Right cardiac atrium (tissue), 5 donors: ENCODE measurements around the gene UNC80. TPM values are rescaled to one million over a fixed set of nuclear protein-coding genes. Genes with fewer than 3 reads are reported as not detected.
A peak's percentile ranks its signal among the peaks of the same experiment; 100 is the strongest.

ENCODE experiments used
- ATAC-seq, 2 donors: fragments of 200-7000 bp; cut with Tn5 transposase; one replicate each; pipeline versions ENCODE4 v1.8.0 to v1.9.1; 2020; ENCODE audit warnings: moderate library complexity in 2 of 2, mild to moderate bottlenecking in 1 of 2
- DNase-seq, 3 donors: peaks; one replicate each; pipeline ENCODE4 v3.0.0-alpha.2; 2020
- H3K27ac ChIP-seq: one replicate; pipeline ENCODE4 v1.5.1; 2013; ENCODE audit warnings: mild to moderate bottlenecking, low read length, control low read depth, moderate library complexity
- H3K27me3 ChIP-seq: one replicate; pipeline ENCODE4 v1.6.1; 2013; ENCODE audit not compliant: control insufficient read depth, insufficient read depth
- H3K4me1 ChIP-seq: one replicate; pipeline ENCODE4 v1.6.1; 2013; ENCODE audit warnings: low read length; ENCODE audit not compliant: control insufficient read depth, insufficient read depth
- H3K4me3 ChIP-seq: one replicate; pipeline ENCODE4 v1.5.1; 2013; ENCODE audit warnings: low read length, control low read depth
- H3K9me3 ChIP-seq: one replicate; pipeline ENCODE4 v1.6.1; 2013; ENCODE audit warnings: low read length; ENCODE audit not compliant: control insufficient read depth
- WGBS: extraction: QIAGEN DNeasy Blood & Tissue Kit; methylation state at CpG from one replicate; pipeline ENCODE4 v1.1.7; 2013; 5-methylcytosine and 5-hydroxymethylcytosine counted together
- intact Hi-C, 4 donors: fragments of 100-400 bp; cut with DNase I; formaldehyde crosslinking; loops; one replicate each; pipeline versions ENCODE4 v1.11.0 to v1.14.0; 2022 to 2023
- polyA plus RNA-seq: library from polyadenylated mRNA; stranded (reverse); fragments of 200-250 nt; gene quantifications from one replicate; pipeline ENCODE4 v1.2.3, GENCODE V29; 2013
- total RNA-seq, 4 donors: library from RNA; stranded (reverse); fragmentation: NEBNext Ultra II Directional; extraction: Animal tissue kit (Norgen Biotek cat#: 25700); gene quantifications; one replicate each; pipeline ENCODE4 v1.2.1, GENCODE V29; 2021
- donor health status: healthy with polysubstance abuse.
- donor health status: DM: no; HTN: yes; CAD: no.
- donor health status: DM: no; HTN: no; CAD: no.
- donor health status: DM: no; HTN: yes; CAD: no; lungs with severe emphysema.
- donor health status: DM: yes; HTN: yes; CAD: no.

The UNC80 gene
- total and polyA plus RNA-seq, 5 donors, result 0.02 to 0.20 (median 0.09) TPM; not detected in 1

GRCh38 chr2:209993968-209994367, 222.3 kb downstream of the UNC80 start:
- intact Hi-C loops, result no loop called here
- 95% methylated on average over 9 of the region's 9 CpGs for WGBS
- ATAC-seq, result no peak
- no peaks in the 10 kb centered on the region for H3K27me3 ChIP-seq
- no peak overlapping the region for H3K27ac ChIP-seq
- no peak for DNase-seq
- no peaks in the 10 kb centered on the region for H3K9me3 ChIP-seq
- no peaks in the 10 kb centered on the region for H3K4me1 ChIP-seq
- H3K4me3 ChIP-seq, result no peak overlapping the region

GRCh38 chr2:209998596-209998995, 227.0 kb downstream of the UNC80 start:
- Histone ChIP-seq H3K9me3 (no peaks in the 10 kb centered on the region), H3K4me3 (no peak overlapping the region), H3K27me3 (no peaks in the 10 kb centered on the region), H3K4me1 (no peaks in the 10 kb centered on the region), H3K27ac (no peak overlapping the region)
- DNase-seq (no peak), ATAC-seq (no peak)
- intact Hi-C loops, result no loop called here
- WGBS, result 36% methylated on average over 1 of the region's 1 CpG

DNA sequence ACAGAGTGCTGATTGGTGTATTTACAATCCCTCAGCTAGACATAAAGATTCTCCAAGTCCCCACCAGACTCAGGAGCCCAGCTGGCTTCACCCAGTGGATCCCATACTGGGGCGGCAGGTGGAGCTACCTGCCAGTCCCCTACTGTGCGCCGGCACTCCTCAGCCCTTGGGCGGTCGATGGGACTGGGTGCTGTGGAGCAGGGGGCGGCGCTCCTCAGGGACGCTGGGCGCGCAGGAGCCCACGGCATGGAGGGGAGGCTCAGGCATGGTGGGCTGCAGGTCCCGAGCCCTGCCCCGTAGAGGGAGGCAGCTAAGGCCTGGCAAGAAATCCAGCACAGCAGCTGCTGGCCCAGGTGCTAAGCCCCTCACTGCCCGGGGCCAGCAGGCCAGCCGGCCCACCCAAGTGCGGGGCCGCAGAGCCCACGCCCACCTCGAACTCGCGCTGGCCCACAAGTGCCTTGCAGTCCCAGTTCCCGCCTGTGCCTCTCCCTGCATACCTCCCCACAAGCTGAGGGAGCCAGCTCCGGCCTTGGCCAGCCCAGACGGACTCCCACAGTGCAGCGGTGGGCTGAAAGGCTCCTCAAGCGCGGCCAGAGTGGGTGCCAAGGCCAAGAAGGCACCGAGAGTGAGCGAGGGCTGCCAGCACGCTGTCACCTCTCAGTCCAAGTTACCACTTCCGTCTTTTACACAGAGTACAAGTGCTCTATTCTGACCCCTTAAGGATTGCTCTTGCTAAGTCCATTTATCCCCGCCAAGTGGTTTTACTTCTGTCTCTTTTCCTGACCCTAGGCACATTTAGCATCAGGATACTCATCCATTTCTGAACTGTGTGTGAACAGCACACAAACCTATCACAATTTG, 229.1 kb downstream of the UNC80 start:
- DNase-seq, result peak in 2 of 3 donors; percentile 44 to 48
- 98% methylated on average over 32 of the region's 32 CpGs for WGBS
- H3K4me3 ChIP-seq, result no peak overlapping the region
- H3K27me3 ChIP-seq, result no peaks in the 10 kb centered on the region
- no peaks in the 10 kb centered on the region for H3K9me3 ChIP-seq
- ATAC-seq, result no peak
- intact Hi-C loops, result loop anchor here in 1 of 4 donors (10.0 kb wide), 1 partner anchor 174 kb away; the partner anchor contains the start of gene KANSL1L
- peaks cover 7% of the 10 kb centered on the region for H3K4me1 ChIP-seq
- H3K27ac ChIP-seq, result no peak overlapping the region

DNA sequence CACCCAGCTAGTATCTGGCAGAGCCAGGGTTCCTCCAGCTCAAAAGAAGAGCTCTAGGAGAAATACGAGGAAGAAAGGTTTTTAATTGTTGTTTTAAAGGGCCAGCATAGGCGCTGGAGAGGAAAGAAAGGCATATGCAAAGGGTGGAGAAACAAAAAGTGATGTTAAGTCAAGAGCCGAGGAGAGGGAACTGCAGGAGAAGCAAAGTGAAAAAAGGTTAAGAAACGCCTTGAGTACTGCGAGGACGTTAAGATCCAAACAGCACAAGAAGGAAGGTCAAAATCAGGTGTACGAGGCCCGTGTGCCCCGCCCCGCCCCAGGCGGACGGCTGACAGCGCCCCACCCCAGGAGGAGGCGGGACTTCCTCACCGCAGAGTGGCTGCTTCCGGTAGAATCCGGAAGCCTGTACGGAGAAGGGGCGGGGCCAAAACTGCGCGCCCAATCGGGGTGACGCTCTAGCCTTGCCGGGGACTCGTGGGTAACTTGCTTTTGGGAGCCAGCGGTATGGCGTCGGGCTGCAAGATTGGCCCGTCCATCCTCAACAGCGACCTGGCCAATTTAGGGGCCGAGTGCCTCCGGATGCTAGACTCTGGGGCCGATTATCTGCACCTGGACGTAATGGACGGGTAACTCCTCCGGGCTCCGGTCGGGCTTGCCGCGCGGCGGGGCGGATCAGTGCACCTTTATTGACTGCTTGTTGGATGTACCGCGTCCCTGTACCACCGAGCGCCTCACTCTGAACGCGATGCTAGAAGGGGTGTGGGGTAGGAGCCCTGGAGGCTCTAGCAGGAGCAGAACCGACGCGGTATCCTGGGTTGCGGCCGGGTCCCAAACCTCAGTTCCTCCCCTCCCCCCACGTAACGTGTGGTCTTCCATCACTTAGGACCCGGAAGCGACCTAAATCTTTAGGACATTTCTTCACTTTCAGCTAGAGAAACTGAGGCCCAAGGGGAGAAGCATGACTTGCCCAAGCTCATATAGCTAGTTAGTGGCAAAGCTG, 230.8 kb downstream of the UNC80 start, which contains the start of gene RPE:
Gene RPE, plus strand, starts transcription at position 481 of the 1,000 bp plus-strand sequence. Its CDS starts 24 bp downstream, at position 505.
- DNase-seq (peak; percentile 98 to 99 (median 99)), ATAC-seq (peak; percentile 100)
- H3K4me3 ChIP-seq, result peak within 1 kb of the TSS; percentile 81
- H3K9me3 ChIP-seq, result no peaks in the 10 kb centered on the region
- H3K27ac ChIP-seq, result peak within 1 kb of the TSS; percentile 71
- H3K27me3 ChIP-seq, result no peaks in the 10 kb centered on the region
- under 1% methylated on average over 58 of the region's 58 CpGs for WGBS
- H3K4me1 ChIP-seq, result peaks cover 7% of the 10 kb centered on the region
- intact Hi-C loops, result loop anchor here in 1 of 4 donors (10.0 kb wide), 1 partner anchor 172 kb away; the partner anchor contains the start of gene KANSL1L

GRCh38 chr2:210003359-210003758, 231.7 kb downstream of the UNC80 start:
- intact Hi-C loops, result loop anchor here in 1 of 4 donors (10.0 kb wide), 1 partner anchor 171 kb away; the partner anchor contains the start of gene KANSL1L
- Histone ChIP-seq H3K9me3 (no peaks in the 10 kb centered on the region), H3K27me3 (no peaks in the 10 kb centered on the region), H3K4me3 (peak overlapping the region; percentile 81), H3K4me1 (peaks cover 7% of the 10 kb centered on the region), H3K27ac (no peak overlapping the region)
- DNase-seq (no peak), ATAC-seq (no peak)
- 29% methylated on average over 2 of the region's 2 CpGs for WGBS

GRCh38 chr2:210004881-210005280, 233.2 kb downstream of the UNC80 start:
- intact Hi-C loops, result loop anchor here in 1 of 4 donors (10.0 kb wide), 1 partner anchor 170 kb away; the partner anchor contains the start of gene KANSL1L
- no peak overlapping the region for H3K27ac ChIP-seq
- no peak for ATAC-seq

GRCh38 chr2:210007895-210008294, 236.3 kb downstream of the UNC80 start:
- Histone ChIP-seq H3K27me3 (no peaks in the 10 kb centered on the region), H3K4me3 (no peak overlapping the region), H3K9me3 (no peaks in the 10 kb centered on the region), H3K27ac (no peak overlapping the region), H3K4me1 (peaks cover 7% of the 10 kb centered on the region)
- ATAC-seq (peak; percentile 24 to 58), DNase-seq (no peak)
- 70% methylated on average over 2 of the region's 2 CpGs for WGBS
- intact Hi-C loops, result loop anchor here in 1 of 4 donors (10.0 kb wide), 1 partner anchor 167 kb away; the partner anchor contains the start of gene KANSL1L

More at GRCh38 chr2:210004881-210005280, 233.2 kb downstream of the UNC80 start:
- no peaks in the 10 kb centered on the region for H3K27me3 ChIP-seq
- peak in 1 of 3 donors; percentile 40 for DNase-seq
- WGBS, result 52% methylated on average over 2 of the region's 2 CpGs
- no peaks in the 10 kb centered on the region for H3K9me3 ChIP-seq
- peaks cover 7% of the 10 kb centered on the region for H3K4me1 ChIP-seq
- no peak overlapping the region for H3K4me3 ChIP-seq

DNA sequence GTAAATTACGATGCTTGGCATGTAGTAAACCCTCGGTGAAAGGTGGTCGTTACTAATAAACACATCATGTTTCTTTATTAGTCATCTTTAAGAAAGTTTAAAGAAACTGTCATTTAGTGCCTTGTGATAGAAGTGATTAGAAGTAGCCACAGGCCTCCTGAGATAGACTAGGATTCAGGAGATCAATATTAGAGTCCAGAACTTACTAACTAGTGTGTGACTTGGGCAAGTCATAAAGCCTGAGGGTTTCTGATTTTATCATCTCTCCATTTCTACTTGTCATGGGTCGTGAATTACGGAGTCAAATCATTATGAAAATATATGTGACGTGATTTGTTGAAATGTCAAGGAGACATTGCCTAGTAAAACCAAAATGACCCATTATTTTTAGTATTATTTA, 237.5 kb downstream of the UNC80 start:
- Histone ChIP-seq H3K4me3 (no peak overlapping the region), H3K27me3 (no peaks in the 10 kb centered on the region), H3K4me1 (peaks cover 7% of the 10 kb centered on the region), H3K9me3 (no peaks in the 10 kb centered on the region), H3K27ac (no peak overlapping the region)
- intact Hi-C loops, result loop anchor here in 1 of 4 donors (10.0 kb wide), 1 partner anchor 166 kb away; the partner anchor contains the start of gene KANSL1L
- no peak for DNase-seq
- no peak for ATAC-seq
- WGBS, result 77% methylated on average over 6 of the region's 6 CpGs

DNA sequence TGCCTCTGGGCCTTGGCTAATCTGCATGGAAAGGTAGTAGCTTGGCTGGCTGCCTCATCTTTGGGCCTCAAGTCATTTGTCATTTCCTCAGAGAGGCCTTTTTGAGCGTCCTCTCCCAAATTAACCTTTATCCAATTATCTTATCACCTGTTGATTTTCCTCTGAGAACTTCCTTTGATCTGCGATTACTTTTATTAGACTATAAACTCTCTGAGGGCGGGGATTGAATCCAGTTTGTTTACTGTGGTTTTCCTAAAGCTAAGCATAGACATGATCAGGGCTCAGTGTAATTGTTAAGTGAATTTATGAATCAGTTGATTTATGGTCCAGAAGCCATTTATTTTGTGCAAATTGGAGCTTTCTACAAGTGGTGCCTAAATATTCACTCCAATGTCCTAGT, 238.3 kb downstream of the UNC80 start:
- intact Hi-C loops, result loop anchor here in 1 of 4 donors (10.0 kb wide), 1 partner anchor 165 kb away; the partner anchor contains the start of gene KANSL1L

DNA sequence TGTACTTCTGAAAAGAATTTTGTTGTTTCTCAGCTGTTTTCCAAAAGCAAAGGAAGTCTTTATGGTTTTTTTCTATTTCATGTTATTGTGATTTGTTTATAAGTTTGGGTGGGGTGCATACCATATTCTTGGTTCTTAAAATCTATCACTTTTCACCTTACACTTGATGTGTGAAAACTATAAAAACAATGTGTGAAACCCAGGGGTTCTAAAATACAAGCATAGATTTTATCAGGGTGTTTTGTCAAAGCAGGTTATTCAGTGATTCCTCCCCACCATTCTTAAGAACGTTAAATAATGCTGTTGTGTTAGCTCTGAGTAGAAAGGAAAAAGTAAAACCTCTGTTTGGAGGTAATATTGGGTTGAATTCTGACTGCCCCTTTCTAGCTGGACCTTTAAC, 248.5 kb downstream of the UNC80 start:
- Histone ChIP-seq H3K4me1 (no peaks in the 10 kb centered on the region), H3K4me3 (no peak overlapping the region), H3K27ac (no peak overlapping the region), H3K27me3 (no peaks in the 10 kb centered on the region), H3K9me3 (no peaks in the 10 kb centered on the region)
- intact Hi-C loops, result no loop called here
- ATAC-seq (no peak), DNase-seq (no peak)
- WGBS, result 85% methylated on average over 1 of the region's 1 CpG

More for the DNA sequence above, 238.3 kb downstream of the UNC80 start:
- DNase-seq (no peak), ATAC-seq (peak in 1 of 2 donors; percentile 11)
- 60% methylated on average over 3 of the region's 3 CpGs for WGBS
- peaks cover 4% of the 10 kb centered on the region for H3K4me1 ChIP-seq
- no peaks in the 10 kb centered on the region for H3K27me3 ChIP-seq
- H3K4me3 ChIP-seq, result no peak overlapping the region
- no peak overlapping the region for H3K27ac ChIP-seq
- H3K9me3 ChIP-seq, result no peaks in the 10 kb centered on the region
